Hematopoietic multipotent progenitor cell treated with erythropoietin and hydrocortisone succinate and interleukin-3 and kit ligand, for 4 days (in vitro differentiated cells): ENCODE measurements around the gene HOXC5.
"Not testable (repeated sequence)": the region's sequence is repeated elsewhere in the genome, so short reads cannot be mapped to it uniquely, and the experiment has no call there.

Experiments used
- DNase-seq: peaks from one replicate; pipeline ENCODE4 v3.0.0-alpha.2; 2015

The HOXC5 gene

GRCh38 chr12:54036620-54037359 is 3.9 kb downstream of the HOXC5 start:
- DNase-seq = no peak

DNA sequence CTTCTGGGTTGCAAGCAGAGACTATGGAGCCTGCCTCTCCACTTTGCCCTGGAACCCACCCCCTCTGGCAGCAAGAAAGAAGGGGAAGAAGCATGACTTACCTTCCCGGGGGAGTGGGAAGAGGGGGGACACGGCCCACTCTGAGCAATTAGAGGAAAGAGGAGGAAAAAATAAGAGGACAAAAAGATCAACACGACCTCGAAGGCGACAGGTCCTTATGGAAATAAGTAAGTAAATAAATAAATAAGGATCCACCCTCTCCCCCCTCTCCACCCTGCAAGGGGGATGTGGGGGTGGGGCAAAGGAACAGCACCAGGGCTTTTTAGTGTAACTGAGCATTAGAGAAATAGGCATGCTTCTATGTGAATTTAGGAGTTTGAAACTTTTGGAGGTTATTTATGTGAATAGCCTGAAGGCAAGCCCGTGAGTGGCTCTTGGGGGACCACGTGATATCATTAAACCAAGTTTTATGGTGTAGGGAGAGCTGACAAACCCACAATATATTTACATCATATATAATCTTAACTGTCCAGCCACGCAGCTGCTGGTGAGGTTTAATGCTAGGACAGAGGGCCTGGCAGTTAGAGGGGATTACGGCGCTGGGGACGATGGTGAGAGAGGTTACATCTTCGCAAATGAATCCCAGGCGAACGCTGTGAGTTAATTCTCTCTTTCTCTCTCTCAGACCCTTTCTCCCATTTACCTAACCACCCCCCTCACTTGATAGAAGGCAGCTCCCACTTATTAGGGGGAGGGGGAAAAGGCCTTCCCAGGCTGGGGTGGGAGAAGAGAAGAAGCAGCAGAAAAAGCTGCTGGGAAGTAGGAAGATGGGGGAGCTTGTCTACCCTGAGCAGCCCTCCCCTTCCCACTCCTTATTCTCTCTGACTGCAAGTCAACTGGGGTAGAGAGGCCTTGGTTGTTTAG is 4.8 kb downstream of the HOXC5 start:
- no peak for DNase-seq

DNA sequence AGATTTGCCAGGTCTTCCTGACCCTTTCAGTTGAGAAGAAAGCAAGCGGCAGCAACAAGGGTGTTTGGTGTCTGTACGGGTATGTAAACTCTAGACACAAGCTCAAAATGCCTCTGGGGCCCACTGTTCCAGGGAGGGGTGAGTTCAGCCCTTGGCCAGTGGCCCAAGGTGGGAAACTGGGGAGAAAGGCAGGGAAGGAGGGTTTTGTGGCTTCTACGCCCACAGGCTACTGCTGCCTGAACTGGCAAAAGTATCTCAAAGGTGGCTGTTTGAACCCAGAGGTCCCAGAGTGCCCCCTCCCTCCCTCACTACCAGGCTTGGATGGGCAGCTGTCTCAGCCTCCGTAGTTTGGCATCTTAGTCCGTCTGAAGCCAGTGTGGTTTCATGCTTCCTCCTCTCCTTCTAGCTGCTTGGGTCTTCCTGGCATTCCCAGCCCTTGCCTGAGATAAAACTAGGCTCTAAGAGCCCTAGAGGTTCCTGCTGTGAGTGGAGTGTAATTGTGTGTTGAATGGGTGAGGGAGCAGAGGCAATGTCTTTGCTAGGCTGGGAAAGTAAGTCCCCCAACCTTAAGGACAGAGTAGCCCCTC is 5.5 kb downstream of the HOXC5 start:
- no peak for DNase-seq

DNA sequence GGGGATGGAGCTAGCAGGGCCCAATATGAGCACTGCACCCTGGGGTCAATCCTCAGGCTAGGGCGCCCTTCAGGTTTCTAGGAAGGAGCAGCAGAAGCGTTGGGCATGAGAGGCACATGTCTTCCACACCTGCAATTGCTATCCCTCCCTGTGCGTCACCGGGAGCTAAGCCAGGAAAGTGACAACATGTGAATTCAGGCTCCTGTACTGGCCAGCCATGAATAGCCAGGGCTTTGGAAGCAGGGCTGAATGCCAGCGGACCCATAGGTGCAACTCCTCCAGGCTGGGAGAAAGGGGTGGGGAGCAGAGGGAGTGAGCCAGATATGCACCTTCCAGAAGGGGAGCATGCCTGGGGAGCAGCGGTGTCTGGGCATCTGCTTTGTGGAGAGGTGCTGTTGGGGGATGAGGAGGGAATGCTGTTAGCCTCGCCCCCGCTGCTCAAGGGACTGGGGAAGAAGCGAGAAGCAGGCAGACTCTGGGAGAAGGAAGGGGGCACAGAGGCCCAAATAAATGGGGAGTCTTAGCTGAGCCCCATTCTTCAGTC is 6.1 kb downstream of the HOXC5 start:
- no peak for DNase-seq

GRCh38 chr12:54039417-54040147 is 6.7 kb downstream of the HOXC5 start:
- DNase-seq = no peak

DNA sequence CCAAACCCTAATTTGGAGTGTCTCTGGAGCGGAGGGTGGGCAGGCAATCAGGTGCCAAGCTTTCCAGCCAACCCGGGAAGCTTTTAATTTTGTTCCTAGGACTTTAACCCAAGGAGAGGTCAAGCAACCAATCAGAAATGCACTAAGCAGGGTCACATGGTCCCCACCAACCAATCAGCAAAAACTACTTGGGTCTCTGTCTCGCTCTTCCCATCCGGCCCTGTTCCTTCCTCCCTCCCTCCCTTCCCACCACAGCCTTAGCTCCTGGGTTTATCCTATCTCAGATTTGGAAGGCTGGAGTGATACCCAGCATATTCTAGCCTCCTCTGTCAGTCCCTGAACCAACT is 7.3 kb downstream of the HOXC5 start:
- DNase-seq = no peak

DNA sequence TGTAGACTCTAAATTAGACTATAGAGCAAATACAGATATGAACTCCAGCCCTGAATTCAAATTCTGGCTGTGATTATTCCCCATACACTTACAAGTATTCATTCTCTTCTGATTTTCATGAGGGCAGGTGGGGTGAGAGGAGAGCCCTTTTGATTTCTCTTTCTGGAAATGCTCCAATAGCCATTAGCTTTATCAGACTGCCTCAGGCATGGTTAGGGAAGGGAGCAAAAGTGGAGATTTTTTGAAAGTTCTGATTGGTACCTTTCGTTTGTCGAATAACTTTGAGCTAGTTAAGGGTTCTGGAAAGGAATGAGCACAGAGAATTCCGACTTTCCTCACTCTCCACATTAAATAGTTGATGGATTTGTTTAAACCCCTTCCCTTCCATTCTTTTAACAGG is 7.8 kb downstream of the HOXC5 start:
- no peak for DNase-seq

DNA sequence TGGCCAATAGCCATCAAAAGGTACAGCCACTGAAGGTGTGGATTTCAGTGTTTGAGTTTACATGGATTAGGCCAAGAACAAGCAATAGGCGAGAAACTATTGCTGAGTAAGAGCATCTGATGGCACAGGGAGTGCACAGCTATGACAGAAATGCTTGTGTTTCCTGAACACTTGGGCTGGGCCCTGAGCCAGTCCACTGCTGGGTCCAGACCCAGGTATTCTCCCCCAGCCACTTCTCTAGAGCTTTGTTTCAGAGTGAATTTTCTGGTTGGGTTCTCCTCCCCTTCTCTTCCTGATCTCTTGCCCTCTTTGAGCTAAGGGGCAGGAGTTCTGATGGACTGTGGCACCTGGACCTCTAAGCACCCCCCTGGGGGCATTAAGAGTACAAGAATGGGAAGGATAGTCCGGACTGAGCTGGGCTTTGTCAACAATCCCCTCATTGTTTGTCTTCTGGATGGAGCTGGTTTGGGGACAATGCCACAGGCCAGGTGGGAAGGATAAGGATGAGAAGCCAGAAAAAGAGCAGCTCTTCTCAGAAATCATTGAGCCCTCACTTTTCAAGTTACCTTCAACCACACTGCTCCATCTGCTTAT is 8.3 kb downstream of the HOXC5 start:
- DNase-seq = no peak

- not testable (repeated sequence) for DNase-seq
These were observed 9.2 kb downstream of the HOXC5 start for GRCh38 chr12:54042033-54042432.

- no peak for DNase-seq
These were observed 10.4 kb downstream of the HOXC5 start for GRCh38 chr12:54042970-54043853.

DNA sequence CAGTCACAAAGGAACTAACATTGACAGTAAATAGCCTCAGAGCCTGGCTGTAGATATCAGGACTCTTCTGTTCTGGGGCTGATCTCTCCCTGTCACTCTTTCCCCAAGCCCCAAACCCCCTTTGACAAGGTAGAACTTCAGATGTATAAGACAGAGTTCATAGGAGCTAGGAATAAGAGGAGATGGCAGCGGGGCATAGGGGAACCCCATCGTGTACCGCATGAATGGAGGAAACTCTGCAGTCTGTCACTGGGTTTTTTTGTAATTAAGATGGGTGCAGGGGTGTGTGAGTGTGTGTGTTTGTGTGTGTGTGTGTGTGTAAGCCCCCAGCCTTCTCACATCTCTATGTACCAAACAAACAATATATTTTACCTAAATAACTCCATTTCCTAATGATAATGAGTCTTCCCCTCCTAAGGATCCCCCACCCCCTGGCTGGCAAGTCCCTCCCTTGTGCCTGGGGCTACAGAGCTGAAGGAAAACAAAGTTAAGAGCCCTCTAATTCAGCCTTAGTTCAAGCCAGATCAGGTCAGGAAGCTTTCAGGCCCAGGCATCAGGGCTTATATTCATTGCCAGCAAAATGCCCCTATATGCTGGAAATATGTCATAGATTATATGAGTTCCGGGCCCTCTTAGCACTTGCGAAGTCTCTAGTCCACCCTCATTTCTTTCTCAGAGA is 11.7 kb downstream of the HOXC5 start:
- DNase-seq = no peak

- DNase-seq = no peak
These were observed 12.6 kb downstream of the HOXC5 start for GRCh38 chr12:54045401-54045800.

DNA sequence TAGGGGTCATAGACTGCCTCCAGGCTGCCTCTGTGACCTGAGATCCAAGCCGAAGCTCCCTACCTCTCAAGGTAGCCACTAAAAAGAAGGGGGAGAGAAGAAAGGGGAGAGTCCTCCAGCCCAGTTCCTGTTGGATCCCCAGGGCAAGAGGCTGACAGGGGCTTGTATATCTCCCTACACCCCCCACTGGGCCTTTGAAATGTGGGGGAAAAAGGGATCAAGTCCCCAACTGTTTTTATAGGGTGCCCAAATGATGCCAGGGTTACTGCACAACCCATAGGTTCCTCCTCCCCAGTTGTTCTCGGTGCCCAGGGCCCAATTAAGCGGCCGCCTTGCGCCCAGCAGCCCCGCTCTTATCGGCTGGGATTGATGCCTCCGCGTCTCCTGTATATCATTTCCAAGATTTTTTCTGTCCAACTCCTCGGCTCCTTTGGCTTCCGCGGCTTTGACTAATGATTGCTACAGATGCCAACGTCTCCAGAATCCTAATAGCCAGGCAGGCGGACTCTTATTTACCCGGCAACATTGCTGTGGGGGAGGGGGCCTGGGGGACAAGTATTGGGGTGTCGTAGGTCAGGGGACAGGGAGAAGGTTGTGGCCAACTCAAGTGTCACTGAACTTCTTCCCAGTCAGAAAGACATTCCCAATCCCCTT is 13.1 kb downstream of the HOXC5 start:
- no peak for DNase-seq

- DNase-seq = no peak
These were observed 13.9 kb downstream of the HOXC5 start for GRCh38 chr12:54046809-54047159.

GRCh38 chr12:54047160-54047963 is 14.5 kb downstream of the HOXC5 start:
- no peak for DNase-seq

- no peak for DNase-seq
These were observed 15.1 kb downstream of the HOXC5 start for GRCh38 chr12:54047964-54048303.

- DNase-seq = no peak
These were observed 15.7 kb downstream of the HOXC5 start for GRCh38 chr12:54048406-54049093.

- no peak for DNase-seq
These were observed 16.3 kb downstream of the HOXC5 start for GRCh38 chr12:54049108-54049507.

GRCh38 chr12:54050482-54050810 is 17.6 kb downstream of the HOXC5 start:
- DNase-seq = no peak
